ENCODE data around the gene AHCYL1. TPM values are rescaled to one million over a fixed set of nuclear protein-coding genes. Genes with fewer than 3 reads are reported as not detected.

Gene AHCYL1
- total RNA-seq, 1 donor from 2014 or later: 60.5 TPM

GRCh38 chr1:109985247-109986053 lies 885 bp downstream of the AHCYL1 start:
- Histone ChIP-seq H3K9me3 (ENCODE audit: insufficient read depth, low read depth, low read length) (no peaks in the 10 kb centered on the region), H3K27ac (ENCODE audit: low read depth, low read length) (peak overlapping the region; percentile 95), H2AFZ (ENCODE audit: low read depth, low read length) (peak overlapping the region; percentile 61), H3K4me3 (ENCODE audit: insufficient read depth, low read depth, low read length) (peak overlapping the region; percentile 90), H3K27me3 (ENCODE audit: insufficient read depth, low read length) (no peaks in the 10 kb centered on the region), H3K79me2 (ENCODE audit: insufficient read depth, low read length) (peaks cover 56% of the 10 kb centered on the region), H4K20me1 (ENCODE audit: insufficient read depth, low read length) (peaks cover 52% of the 10 kb centered on the region), H3K4me1 (ENCODE audit: insufficient read depth, low read length) (peaks cover 22% of the 10 kb centered on the region), H3K36me3 (ENCODE audit: insufficient read depth, low read length) (peaks cover 5% of the 10 kb centered on the region), H3K4me2 (ENCODE audit: low read length) (peak overlapping the region; percentile 99), H3K9ac (ENCODE audit: low read length) (peak overlapping the region; percentile 97)
- FAIRE-seq (no peak), DNase-seq (ENCODE audit: low read depth) (no peak)
- peaks cover 28% of the 10 kb centered on the region for H3K4me1 Mint-ChIP-seq (ENCODE audit: low read depth, unreplicated experiment)
- no peak for TF ChIP-seq EZH2 (IDR thresholded peaks at IDR 0.05; ENCODE audit: insufficient read depth, low read length)
- TF ChIP-seq CTCF (IDR thresholded peaks at IDR 0.05; ENCODE audit: insufficient read depth, low read depth, low read length): no peak
- peaks cover 14% of the 10 kb centered on the region for H3K27me3 Mint-ChIP-seq (ENCODE audit: low read depth, unreplicated experiment)
- H3K4me3 Mint-ChIP-seq (ENCODE audit: unreplicated experiment): peak overlapping the region; percentile 100
- H3K9me3 Mint-ChIP-seq (ENCODE audit: unreplicated experiment): no peaks in the 10 kb centered on the region
- H3K36me3 Mint-ChIP-seq (ENCODE audit: low read depth, unreplicated experiment): peaks cover 9% of the 10 kb centered on the region
- peak overlapping the region; percentile 95 for H3K27ac Mint-ChIP-seq (ENCODE audit: unreplicated experiment)

- H3K4me1 Mint-ChIP-seq (ENCODE audit: low read depth, unreplicated experiment): peaks cover 32% of the 10 kb centered on the region
These were observed 1.5 kb downstream of the AHCYL1 start for GRCh38 chr1:109986054-109986444.

More at GRCh38 chr1:109986054-109986444, 1.5 kb downstream of the AHCYL1 start:
- peak overlapping the region; percentile 99 for H3K4me2 ChIP-seq (ENCODE audit: low read length)
- H3K27me3 Mint-ChIP-seq (ENCODE audit: low read depth, unreplicated experiment): peaks cover 9% of the 10 kb centered on the region
- H3K27ac Mint-ChIP-seq (ENCODE audit: unreplicated experiment): peak overlapping the region; percentile 95
- TF ChIP-seq CTCF (IDR thresholded peaks at IDR 0.05; ENCODE audit: insufficient read depth, low read depth, low read length) (no peak), EZH2 (IDR thresholded peaks at IDR 0.05; ENCODE audit: insufficient read depth, low read length) (no peak)
- peaks cover 22% of the 10 kb centered on the region for H3K4me1 ChIP-seq (ENCODE audit: insufficient read depth, low read length)
- peak overlapping the region; percentile 90 for H3K4me3 ChIP-seq (ENCODE audit: insufficient read depth, low read depth, low read length)
- H3K27ac ChIP-seq (ENCODE audit: low read depth, low read length): no peak overlapping the region
- H3K9me3 ChIP-seq (ENCODE audit: insufficient read depth, low read depth, low read length): no peaks in the 10 kb centered on the region
- H3K79me2 ChIP-seq (ENCODE audit: insufficient read depth, low read length): peaks cover 62% of the 10 kb centered on the region
- FAIRE-seq: no peak
- DNase-seq (ENCODE audit: low read depth): no peak
- no peak overlapping the region for H2AFZ ChIP-seq (ENCODE audit: low read depth, low read length)
- peaks cover 58% of the 10 kb centered on the region for H4K20me1 ChIP-seq (ENCODE audit: insufficient read depth, low read length)
- H3K9me3 Mint-ChIP-seq (ENCODE audit: unreplicated experiment): no peaks in the 10 kb centered on the region
- peaks cover 9% of the 10 kb centered on the region for H3K36me3 Mint-ChIP-seq (ENCODE audit: low read depth, unreplicated experiment)
- H3K36me3 ChIP-seq (ENCODE audit: insufficient read depth, low read length): peaks cover 5% of the 10 kb centered on the region
- H3K9ac ChIP-seq (ENCODE audit: low read length): peak overlapping the region; percentile 97
- H3K27me3 ChIP-seq (ENCODE audit: insufficient read depth, low read length): no peaks in the 10 kb centered on the region
- peak overlapping the region; percentile 100 for H3K4me3 Mint-ChIP-seq (ENCODE audit: unreplicated experiment)

All from astrocyte (in vitro differentiated cells and primary cell).